HG03159 (cell line): ENCODE results near the gene TFCP2L1.
"Not testable (repeated sequence)": the region's sequence is repeated elsewhere in the genome, so short reads cannot be mapped to it uniquely, and the experiment has no call there.

Source experiments
- ATAC-seq: cut with Tn5 transposase; IDR thresholded peaks from one replicate; pipeline ENCODE4 v1.9.1; 2021; ENCODE audit warnings: mild to moderate bottlenecking, moderate library complexity; ENCODE audit not compliant: unreplicated experiment

Gene TFCP2L1

GRCh38 chr2:121269436-121269835 is 15.6 kb downstream of the TFCP2L1 start:
- ATAC-seq, result not testable (repeated sequence)

GRCh38 chr2:121266543-121267106 is 18.4 kb downstream of the TFCP2L1 start:
- ATAC-seq, result no peak

- no peak for ATAC-seq
Measured at GRCh38 chr2:121263996-121264715, 20.8 kb downstream of the TFCP2L1 start.

GRCh38 chr2:121260370-121261154 is 24.4 kb downstream of the TFCP2L1 start:
- ATAC-seq, result no peak

- ATAC-seq, result no peak
Measured at GRCh38 chr2:121258051-121258450, 27.0 kb downstream of the TFCP2L1 start.

GRCh38 chr2:121257480-121257840 is 27.5 kb downstream of the TFCP2L1 start:
- no peak for ATAC-seq

- ATAC-seq, result no peak
Measured at GRCh38 chr2:121256720-121257479, 28.1 kb downstream of the TFCP2L1 start.

GRCh38 chr2:121255358-121255757 is 29.6 kb downstream of the TFCP2L1 start:
- ATAC-seq, result no peak

GRCh38 chr2:121254748-121255147 is 30.3 kb downstream of the TFCP2L1 start:
- ATAC-seq, result no peak

- no peak for ATAC-seq
Measured at GRCh38 chr2:121253674-121254240, 31.2 kb downstream of the TFCP2L1 start.

GRCh38 chr2:121253021-121253673 is 31.9 kb downstream of the TFCP2L1 start:
- no peak for ATAC-seq

GRCh38 chr2:121251497-121251896 is 33.5 kb downstream of the TFCP2L1 start:
- no peak for ATAC-seq

- no peak for ATAC-seq
Measured at GRCh38 chr2:121248766-121249343, 36.1 kb downstream of the TFCP2L1 start.

- ATAC-seq, result no peak
Measured at GRCh38 chr2:121247971-121248370, 37.0 kb downstream of the TFCP2L1 start.

GRCh38 chr2:121247534-121247933 is 37.5 kb downstream of the TFCP2L1 start:
- ATAC-seq, result no peak

- no peak for ATAC-seq
Measured at GRCh38 chr2:121246704-121247255, 38.2 kb downstream of the TFCP2L1 start.

- no peak for ATAC-seq
Measured at GRCh38 chr2:121245913-121246312, 39.1 kb downstream of the TFCP2L1 start.

GRCh38 chr2:121245120-121245820 is 39.7 kb downstream of the TFCP2L1 start:
- ATAC-seq, result no peak

GRCh38 chr2:121244616-121245015 is 40.4 kb downstream of the TFCP2L1 start:
- no peak for ATAC-seq
